GM20431 (cell line): ENCODE measurements around the gene PTPN4.
"Not testable (repeated sequence)": the region's sequence is repeated elsewhere in the genome, so short reads cannot be mapped to it uniquely, and the experiment has no call there.

Experiments
- in situ Hi-C: fragments of 300-500 bp; cut with MseI, MboI; formaldehyde crosslinking; loops from one replicate; pipeline ENCODE4 v1.15.0; 2020; ENCODE audit warnings: low sequenced_read_pairs; ENCODE audit not compliant: unreplicated experiment

PTPN4 gene

GRCh38 chr2:119795309-119796303 is 35.9 kb downstream of the PTPN4 start:
- in situ Hi-C loops = no loop called here

GRCh38 chr2:119800376-119800902 is 40.7 kb downstream of the PTPN4 start:
- in situ Hi-C loops = no loop called here

- in situ Hi-C loops = no loop called here
Measured at GRCh38 chr2:119801040-119801439, 41.3 kb downstream of the PTPN4 start.

GRCh38 chr2:119801989-119802388 is 42.3 kb downstream of the PTPN4 start:
- in situ Hi-C loops = not testable (repeated sequence)

GRCh38 chr2:119803101-119803500 is 43.4 kb downstream of the PTPN4 start:
- in situ Hi-C loops = no loop called here

- in situ Hi-C loops = not testable (repeated sequence)
Measured at GRCh38 chr2:119804409-119804808, 44.7 kb downstream of the PTPN4 start.

GRCh38 chr2:119808516-119809147 is 48.9 kb downstream of the PTPN4 start:
- in situ Hi-C loops = no loop called here

- in situ Hi-C loops = no loop called here
Measured at GRCh38 chr2:119809339-119810048, 49.8 kb downstream of the PTPN4 start.

GRCh38 chr2:119810049-119810630 is 50.4 kb downstream of the PTPN4 start:
- in situ Hi-C loops = no loop called here

- in situ Hi-C loops = no loop called here
Measured at GRCh38 chr2:119814216-119814615, 54.5 kb downstream of the PTPN4 start.

GRCh38 chr2:119818792-119819191 is 59.1 kb downstream of the PTPN4 start:
- in situ Hi-C loops = no loop called here

- in situ Hi-C loops = no loop called here
Measured at GRCh38 chr2:119819846-119820245, 60.1 kb downstream of the PTPN4 start.

- in situ Hi-C loops = no loop called here
Measured at GRCh38 chr2:119820275-119820674, 60.6 kb downstream of the PTPN4 start.

GRCh38 chr2:119821266-119821665 is 61.5 kb downstream of the PTPN4 start:
- in situ Hi-C loops = no loop called here

GRCh38 chr2:119823734-119824334 is 64.1 kb downstream of the PTPN4 start:
- in situ Hi-C loops = no loop called here

GRCh38 chr2:119826370-119826961 is 66.7 kb downstream of the PTPN4 start:
- in situ Hi-C loops = no loop called here

- in situ Hi-C loops = no loop called here
Measured at GRCh38 chr2:119827866-119828507, 68.3 kb downstream of the PTPN4 start.

GRCh38 chr2:119836455-119837142 is 76.9 kb downstream of the PTPN4 start:
- in situ Hi-C loops = no loop called here
